ENCODE data around the gene CROCC.
"Not testable (repeated sequence)": the region's sequence is repeated elsewhere in the genome, so short reads cannot be mapped to it uniquely, and the experiment has no call there.

CROCC gene

GRCh38 chr1:16894338-16894737, 27.4 kb upstream of the CROCC start:
- in situ Hi-C loops (cut with HindIII; ENCODE audit: low pct_ligation_motif_present, low pct_unique_long_range_greater_than_20kb, low sequenced_read_pairs); DNase-seq: not testable (repeated sequence)

- in situ Hi-C loops (cut with HindIII; ENCODE audit: low pct_ligation_motif_present, low pct_unique_long_range_greater_than_20kb, low sequenced_read_pairs); DNase-seq: not testable (repeated sequence)
Measured at GRCh38 chr1:16895233-16895597, 26.5 kb upstream of the CROCC start.

GRCh38 chr1:16895598-16896315, 26.0 kb upstream of the CROCC start, which contains the start of gene RNU1-2:
TSS of gene RNU1-2 (plus strand) at chr1:16895980.
- in situ Hi-C loops (cut with HindIII; ENCODE audit: low pct_ligation_motif_present, low pct_unique_long_range_greater_than_20kb, low sequenced_read_pairs) = not testable (repeated sequence)
- peak; percentile 98 for DNase-seq

GRCh38 chr1:16896316-16897055, 25.2 kb upstream of the CROCC start:
- DNase-seq = peak; percentile 83
- in situ Hi-C loops (cut with HindIII; ENCODE audit: low pct_ligation_motif_present, low pct_unique_long_range_greater_than_20kb, low sequenced_read_pairs) = not testable (repeated sequence)

- in situ Hi-C loops (cut with HindIII; ENCODE audit: low pct_ligation_motif_present, low pct_unique_long_range_greater_than_20kb, low sequenced_read_pairs); DNase-seq: not testable (repeated sequence)
Measured at GRCh38 chr1:16897653-16898052, 24.1 kb upstream of the CROCC start.

- in situ Hi-C loops (cut with HindIII; ENCODE audit: low pct_ligation_motif_present, low pct_unique_long_range_greater_than_20kb, low sequenced_read_pairs) = not testable (repeated sequence)
Measured at GRCh38 chr1:16898298-16898697, 23.4 kb upstream of the CROCC start.

GRCh38 chr1:16899020-16899419, 22.7 kb upstream of the CROCC start:
- in situ Hi-C loops (cut with HindIII; ENCODE audit: low pct_ligation_motif_present, low pct_unique_long_range_greater_than_20kb, low sequenced_read_pairs); DNase-seq: not testable (repeated sequence)

More at GRCh38 chr1:16898298-16898697, 23.4 kb upstream of the CROCC start:
- not testable (repeated sequence) for DNase-seq

- in situ Hi-C loops (cut with HindIII; ENCODE audit: low pct_ligation_motif_present, low pct_unique_long_range_greater_than_20kb, low sequenced_read_pairs) = no loop called here
- no peak for DNase-seq
Measured at GRCh38 chr1:16900751-16901150, 21.0 kb upstream of the CROCC start.

GRCh38 chr1:16901371-16901770, 20.4 kb upstream of the CROCC start:
- DNase-seq; in situ Hi-C loops (cut with HindIII; ENCODE audit: low pct_ligation_motif_present, low pct_unique_long_range_greater_than_20kb, low sequenced_read_pairs): not testable (repeated sequence)

- peak; percentile 37 for DNase-seq
Measured at GRCh38 chr1:16903054-16903453, 18.7 kb upstream of the CROCC start.

GRCh38 chr1:16903458-16903796, 18.3 kb upstream of the CROCC start:
- DNase-seq = peak; percentile 16
- in situ Hi-C loops (cut with HindIII; ENCODE audit: low pct_ligation_motif_present, low pct_unique_long_range_greater_than_20kb, low sequenced_read_pairs) = no loop called here

More at GRCh38 chr1:16903054-16903453, 18.7 kb upstream of the CROCC start:
- in situ Hi-C loops (cut with HindIII; ENCODE audit: low pct_ligation_motif_present, low pct_unique_long_range_greater_than_20kb, low sequenced_read_pairs) = no loop called here

- peak; percentile 99 for DNase-seq
- in situ Hi-C loops (cut with HindIII; ENCODE audit: low pct_ligation_motif_present, low pct_unique_long_range_greater_than_20kb, low sequenced_read_pairs) = no loop called here
Measured at GRCh38 chr1:16904560-16905109, 17.1 kb upstream of the CROCC start.

- in situ Hi-C loops (cut with HindIII; ENCODE audit: low pct_ligation_motif_present, low pct_unique_long_range_greater_than_20kb, low sequenced_read_pairs) = no loop called here
- peak; percentile 82 for DNase-seq
Measured at GRCh38 chr1:16905110-16905867, 16.4 kb upstream of the CROCC start.

- in situ Hi-C loops (cut with HindIII; ENCODE audit: low pct_ligation_motif_present, low pct_unique_long_range_greater_than_20kb, low sequenced_read_pairs) = no loop called here
Measured at GRCh38 chr1:16905868-16906702, 15.6 kb upstream of the CROCC start.

GRCh38 chr1:16906873-16907272, 14.9 kb upstream of the CROCC start:
- in situ Hi-C loops (cut with HindIII; ENCODE audit: low pct_ligation_motif_present, low pct_unique_long_range_greater_than_20kb, low sequenced_read_pairs) = no loop called here
- DNase-seq = no peak

More at GRCh38 chr1:16905868-16906702, 15.6 kb upstream of the CROCC start:
- peak; percentile 35 for DNase-seq

- in situ Hi-C loops (cut with HindIII; ENCODE audit: low pct_ligation_motif_present, low pct_unique_long_range_greater_than_20kb, low sequenced_read_pairs) = no loop called here
Measured at GRCh38 chr1:16907870-16908758, 13.6 kb upstream of the CROCC start.

More at GRCh38 chr1:16907870-16908758, 13.6 kb upstream of the CROCC start:
- no peak for DNase-seq
